ENCODE data around the gene SCN10A. TPM values are rescaled to one million over a fixed set of nuclear protein-coding genes. Genes with fewer than 3 reads are reported as not detected.
A peak's percentile ranks its signal among the peaks of the same experiment; 100 is the strongest.

Gene SCN10A
- total and polyA plus RNA-seq, 9 of the 15 experiments (the other 6 are each of a cell fraction or from before 2014, with no cell fraction given), result not detected

GRCh38 chr3:38725726-38726419, 90.1 kb downstream of the SCN10A start (continued):
- no peak for TF ChIP-seq ZNF277 (CRISPR knock-in tag; IDR thresholded peaks at IDR 0.05; ENCODE audit: borderline replicate concordance)
- no peak for TF ChIP-seq HSF4 (CRISPR knock-in tag; IDR thresholded peaks at IDR 0.05; ENCODE audit: borderline replicate concordance)
- no peak for TF ChIP-seq TBP (optimal IDR thresholded peaks at IDR 0.05; ENCODE audit: low read depth, low read length)
- 0 out of 2 replicates have a peak, but pooled peaks have one; percentile 32 for TF ChIP-seq VEZF1 (CRISPR knock-in tag; IDR thresholded peaks at IDR 0.05)
- TF ChIP-seq CCNT2 (IDR thresholded peaks at IDR 0.05; ENCODE audit: borderline replicate concordance, extremely low read depth, insufficient read length, low read depth, low read length), result peak; percentile 41
- TF ChIP-seq ZBTB49 (CRISPR knock-in tag; IDR thresholded peaks at IDR 0.05; ENCODE audit: borderline replicate concordance), result no peak
- 0 out of 2 replicates have a peak, but pooled peaks have one; percentile 38 for TF ChIP-seq RNF2 (IDR thresholded peaks at IDR 0.05)
- no peak for TF ChIP-seq MEF2A (IDR thresholded peaks at IDR 0.05; ENCODE audit: control insufficient read depth, low read depth, low read length)
- TF ChIP-seq NFXL1 (CRISPR knock-in tag; IDR thresholded peaks at IDR 0.05), result no peak
- TF ChIP-seq SOX6 (IDR thresholded peaks at IDR 0.05), result peak; percentile 92
- TF ChIP-seq ZNF592 (IDR thresholded peaks at IDR 0.05), result no peak
- TF ChIP-seq YY1 (IDR thresholded peaks at IDR 0.05; ENCODE audit: borderline replicate concordance in 1 of 3, control insufficient read depth in 1 of 3, extremely low read depth in 1 of 3, insufficient read depth in 3 of 3, insufficient read length in 1 of 3, insufficient replicate concordance in 2 of 3, low read depth in 1 of 3, low read length in 2 of 3), result peak in 1 of 3 experiments; percentile 15
- no peak for TF ChIP-seq ZNF354B (CRISPR knock-in tag; IDR thresholded peaks at IDR 0.05)
- no peak for TF ChIP-seq ATF1 (CRISPR knock-in tag; IDR thresholded peaks at IDR 0.05)
- peak; percentile 62 for TF ChIP-seq ATF1 (tag; IDR thresholded peaks at IDR 0.05)
- peak; percentile 87 for TF ChIP-seq NFIC (IDR thresholded peaks at IDR 0.05)
- TF ChIP-seq ERF (CRISPR knock-in tag; IDR thresholded peaks at IDR 0.05), result no peak
- no peak for TF ChIP-seq ZBTB17 (CRISPR knock-in tag; IDR thresholded peaks at IDR 0.05)
- TF ChIP-seq HDAC6 (IDR thresholded peaks at IDR 0.05; ENCODE audit: low read depth, low read length), result no peak
